Kidney glomerular epithelial cell (primary cell): Measurements from ENCODE around the gene COMTD1.

Source experiments
- DNase-seq: peaks from one replicate; lab custom pipeline; 2025; lab: John Stamatoyannopoulos, UW

The COMTD1 gene

DNA sequence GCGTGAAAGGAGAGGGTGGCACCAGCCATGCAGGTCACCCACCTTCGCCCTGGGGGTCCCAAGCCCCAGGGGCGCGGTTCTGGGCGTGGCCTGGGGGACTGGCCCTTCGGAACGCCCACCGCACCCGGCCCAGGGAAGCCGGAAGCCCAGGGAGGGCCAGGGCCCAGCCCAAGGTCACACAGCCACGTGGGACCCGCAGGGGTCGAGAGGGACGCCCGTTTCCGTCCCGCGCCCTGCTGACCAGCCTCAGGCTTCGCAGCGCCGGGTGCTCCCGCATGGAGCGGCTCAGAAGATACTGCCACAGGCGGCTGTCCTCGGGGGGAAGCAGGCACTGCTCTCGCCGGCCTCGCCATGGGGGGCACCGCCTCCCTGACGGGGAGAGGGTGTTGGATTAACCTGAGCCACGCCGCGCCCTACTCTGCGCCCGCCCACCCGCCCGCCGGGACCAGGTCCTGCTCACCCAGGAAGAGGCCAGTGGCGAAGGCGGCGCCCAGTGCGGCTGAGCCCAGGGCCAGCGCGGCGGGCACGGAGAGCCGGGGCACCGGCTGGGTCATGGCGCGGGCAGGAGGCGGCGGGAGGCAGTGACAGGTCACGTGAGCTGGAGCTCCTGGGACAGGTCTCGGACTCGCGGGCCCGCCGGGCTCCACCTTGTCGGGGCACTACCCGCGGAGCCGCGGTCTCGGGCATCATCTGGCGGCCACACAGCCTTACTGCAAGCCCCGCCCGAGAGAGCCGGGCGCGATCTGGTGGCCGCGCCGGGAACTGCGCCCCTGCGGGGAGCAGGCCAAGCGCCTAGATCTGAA is at the start of gene COMTD1:
Gene COMTD1, minus strand, starts transcription at position 583 of the 803 bp plus-strand sequence. Its CDS starts 29 bp downstream, at position 554.
- DNase-seq, result peak; percentile 88

DNA sequence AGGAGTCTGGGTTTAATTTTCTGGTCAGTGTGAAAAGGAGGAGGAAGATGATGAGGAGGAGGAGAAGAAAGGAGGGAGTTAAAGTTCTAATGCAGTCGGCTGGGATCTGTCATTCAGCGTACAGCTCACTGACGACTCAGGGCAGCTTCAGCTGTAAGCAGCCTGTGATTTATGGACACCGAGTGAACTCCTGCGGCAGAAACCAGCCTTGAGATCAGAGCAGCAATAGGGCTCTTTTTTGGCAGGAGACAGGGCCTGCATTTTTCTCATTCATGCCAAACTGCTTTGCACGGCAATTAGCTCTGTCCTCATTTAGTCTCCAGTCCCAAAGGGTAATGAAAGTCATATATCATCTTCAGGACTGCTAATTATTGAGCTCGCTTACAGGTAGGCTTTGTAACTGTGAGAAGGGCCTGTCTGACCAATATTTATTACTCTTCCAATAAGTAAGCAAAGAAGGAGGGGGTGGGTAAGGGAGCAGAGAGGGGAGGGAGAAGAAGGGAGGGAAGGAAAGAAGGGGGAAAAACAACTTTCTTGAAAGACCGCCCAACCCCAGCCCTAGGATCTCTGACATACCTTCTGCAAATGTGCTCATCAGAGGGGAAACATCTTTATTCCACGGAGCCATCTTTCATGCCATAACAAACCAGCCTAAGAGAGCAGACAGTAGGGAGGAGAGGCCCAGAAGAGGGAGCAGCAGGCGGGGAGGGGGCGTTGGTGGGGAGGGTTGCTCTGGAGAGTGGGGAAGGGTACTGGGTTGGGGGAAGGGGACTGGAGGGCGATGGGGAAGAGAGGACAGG is 48.1 kb upstream of the COMTD1 start:
- peak; percentile 75 for DNase-seq

DNA sequence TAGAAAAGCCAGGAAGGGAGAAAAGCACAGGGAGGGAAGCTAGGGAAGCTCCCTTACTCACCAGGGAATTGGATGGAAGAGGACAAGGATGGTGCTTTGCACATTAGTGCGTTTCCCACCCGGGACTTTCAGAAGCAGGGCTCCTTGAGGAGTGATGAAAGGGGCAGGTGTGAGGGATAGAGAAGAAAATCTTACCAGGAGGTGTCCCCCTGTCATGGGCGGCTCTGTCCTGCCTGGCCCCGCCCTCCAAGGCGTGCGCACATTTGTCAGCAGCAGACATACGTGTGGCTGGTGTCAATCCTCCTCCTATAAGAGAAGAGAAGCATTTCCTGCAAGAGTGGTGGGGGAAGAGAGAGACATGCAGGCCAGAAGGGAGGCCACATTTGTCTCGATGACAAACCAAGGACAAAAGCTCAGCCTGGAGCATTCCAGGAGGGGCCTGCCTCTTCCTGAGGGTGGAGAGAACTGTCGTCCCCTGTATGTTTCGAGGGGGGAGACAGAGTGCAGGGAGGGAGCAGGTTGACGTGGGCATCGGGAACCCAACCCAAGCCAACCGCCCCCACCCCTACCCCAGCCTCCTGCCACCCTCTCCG is 47.4 kb upstream of the COMTD1 start:
- no peak for DNase-seq

DNA sequence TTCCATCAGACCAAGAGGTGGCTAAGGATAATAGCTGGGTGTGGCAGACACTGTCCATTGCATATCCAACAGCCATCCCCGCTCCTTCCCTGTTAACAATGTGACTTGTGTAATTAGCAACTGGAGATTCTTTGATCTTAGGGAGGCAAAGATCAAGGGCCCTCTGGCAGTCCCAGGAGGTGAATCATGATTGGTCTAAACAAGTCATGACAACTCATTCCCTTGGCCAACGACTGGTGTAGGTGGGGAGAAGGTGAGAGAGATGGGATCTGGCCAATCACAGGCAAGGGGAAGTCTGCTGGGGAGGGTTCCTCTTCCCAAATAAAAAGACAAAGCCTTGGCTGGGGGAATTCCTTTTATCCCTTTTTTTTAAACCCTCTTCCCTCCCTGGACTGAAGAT is 46.2 kb upstream of the COMTD1 start:
- DNase-seq, result no peak

DNA sequence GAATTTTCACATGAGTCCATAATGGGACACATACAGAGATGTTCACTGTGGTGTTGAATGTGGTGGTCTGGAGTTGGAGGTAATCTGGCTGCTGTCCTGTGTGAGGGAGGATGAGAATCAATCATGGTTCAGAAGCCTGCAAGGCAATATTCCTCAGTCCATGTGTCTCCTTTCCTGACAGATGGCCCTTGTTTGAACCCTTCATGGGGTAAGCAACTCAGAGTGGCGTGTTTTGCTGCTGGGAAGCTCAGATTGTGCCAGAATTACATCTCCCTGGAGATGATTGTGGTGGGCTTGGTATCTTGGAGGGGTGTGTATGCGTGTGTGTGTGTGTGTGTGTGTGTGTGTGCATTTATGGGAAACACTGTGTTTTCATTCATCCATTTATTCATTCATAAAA is 44.5 kb upstream of the COMTD1 start:
- DNase-seq, result no peak

DNA sequence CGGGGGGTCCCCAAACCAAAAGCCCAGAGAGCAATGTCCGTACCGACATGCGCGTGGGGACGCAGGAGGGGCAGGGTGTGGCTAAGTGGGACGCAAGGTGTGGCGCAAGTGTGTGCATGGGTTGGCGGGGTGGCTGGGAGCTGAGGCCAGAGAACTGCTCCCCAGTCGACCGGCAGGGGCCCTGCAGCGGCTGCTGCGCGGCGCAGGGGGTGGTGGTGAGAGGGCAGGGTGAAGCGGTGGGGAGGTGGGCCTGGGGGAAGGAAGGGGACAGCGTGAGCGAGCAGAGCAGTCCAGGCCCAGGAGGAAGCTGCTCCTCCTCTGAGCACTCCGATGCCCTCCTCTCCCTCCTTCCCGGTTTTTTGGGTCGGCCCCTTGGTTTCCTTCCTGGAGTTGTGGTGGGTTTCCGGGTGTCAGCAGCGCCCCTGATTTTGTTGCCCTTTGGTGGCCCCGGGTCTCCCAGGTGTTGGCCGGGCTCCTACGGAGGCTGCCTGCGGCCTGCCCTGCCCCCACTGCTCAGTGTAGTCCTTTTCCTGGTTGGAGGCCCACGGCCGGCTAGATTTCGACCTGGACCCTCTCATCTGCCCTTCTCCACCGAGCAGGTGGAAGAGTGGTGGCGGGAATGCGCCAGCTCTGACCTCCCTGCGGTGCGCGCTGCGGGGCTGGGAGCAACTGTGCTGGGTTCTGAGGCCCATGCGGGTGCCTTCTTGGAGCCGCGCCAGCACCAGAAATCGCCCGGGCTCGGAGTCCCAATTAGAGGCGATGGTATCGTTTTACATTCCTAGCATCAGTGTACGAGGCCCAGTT is 40.5 kb upstream of the COMTD1 start:
- no peak for DNase-seq

DNA sequence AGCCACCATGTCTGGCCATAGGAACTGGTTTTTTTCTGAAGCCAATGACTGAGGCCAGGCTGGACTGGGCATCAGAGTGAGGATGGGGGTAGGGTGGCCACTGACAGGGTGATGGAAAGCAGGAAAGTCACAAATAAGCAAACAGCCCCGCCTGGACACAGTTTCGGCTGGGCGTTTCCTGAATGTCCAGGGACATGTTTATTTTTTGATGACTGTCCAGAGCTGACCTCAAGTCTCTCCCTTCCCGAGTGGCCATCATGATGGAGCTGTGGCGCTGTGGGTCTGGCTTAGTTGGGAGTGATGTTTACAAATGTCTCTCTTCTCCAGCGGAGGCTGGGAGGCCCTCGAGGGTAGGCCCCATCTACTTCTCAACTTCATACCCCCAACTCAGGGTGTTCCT is 37.1 kb upstream of the COMTD1 start:
- no peak for DNase-seq

DNA sequence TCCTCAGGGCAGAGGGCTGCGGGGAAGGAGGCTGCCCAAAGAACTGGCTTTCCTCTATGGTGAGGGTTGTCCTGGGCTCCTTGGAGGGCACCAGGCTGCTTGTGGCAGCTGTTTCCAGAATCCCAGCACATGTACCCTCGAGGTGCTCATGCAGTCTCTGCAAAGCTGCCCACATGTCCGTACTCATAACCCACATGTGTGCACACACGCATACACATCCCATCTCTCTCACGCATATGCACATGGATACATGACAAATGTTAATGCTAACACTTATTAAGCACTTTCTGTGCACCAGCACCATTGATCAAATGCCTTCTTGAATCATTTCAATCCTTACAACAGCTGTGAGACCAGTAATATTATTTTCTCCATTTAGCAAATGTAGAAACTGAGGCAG is 36.3 kb upstream of the COMTD1 start:
- DNase-seq, result no peak

DNA sequence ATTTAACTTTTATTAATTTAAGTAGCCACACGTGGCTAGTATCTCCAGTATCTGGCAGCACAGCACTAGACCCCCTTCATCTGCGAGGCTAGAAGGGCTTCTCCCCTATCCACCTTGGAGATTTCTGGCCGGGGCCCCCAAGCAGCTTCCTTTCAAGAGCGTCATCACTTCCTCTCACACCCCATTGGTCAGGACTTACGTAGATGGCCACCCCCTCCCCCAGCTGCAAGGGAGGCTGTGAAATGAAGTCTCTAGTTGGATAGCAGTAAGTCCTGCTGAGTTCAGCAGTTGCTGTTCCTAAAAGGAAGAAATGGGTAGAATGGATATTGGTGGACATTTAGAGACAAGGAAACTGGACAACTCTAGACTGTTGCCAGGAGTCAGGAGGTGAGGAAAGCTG is 33.8 kb upstream of the COMTD1 start:
- no peak for DNase-seq

DNA sequence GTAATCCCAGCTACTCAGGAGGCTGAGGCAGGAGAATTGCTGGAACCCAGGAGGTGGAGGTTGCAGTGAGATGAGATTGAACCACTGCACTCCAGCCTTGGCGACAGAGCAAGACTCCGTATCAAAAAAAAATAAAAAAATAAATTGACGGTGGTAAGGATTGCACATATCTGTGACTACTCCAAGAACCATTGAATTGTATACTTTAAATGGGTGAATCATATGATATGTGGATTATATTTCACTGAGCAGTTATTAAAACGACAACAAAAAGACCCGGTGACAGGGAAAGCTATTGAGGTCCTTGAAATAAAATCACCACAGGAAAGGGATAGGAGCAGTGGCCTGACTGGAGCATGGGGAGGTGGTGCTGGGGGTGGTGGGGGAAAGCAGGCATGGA is 31.2 kb upstream of the COMTD1 start:
- DNase-seq, result no peak

DNA sequence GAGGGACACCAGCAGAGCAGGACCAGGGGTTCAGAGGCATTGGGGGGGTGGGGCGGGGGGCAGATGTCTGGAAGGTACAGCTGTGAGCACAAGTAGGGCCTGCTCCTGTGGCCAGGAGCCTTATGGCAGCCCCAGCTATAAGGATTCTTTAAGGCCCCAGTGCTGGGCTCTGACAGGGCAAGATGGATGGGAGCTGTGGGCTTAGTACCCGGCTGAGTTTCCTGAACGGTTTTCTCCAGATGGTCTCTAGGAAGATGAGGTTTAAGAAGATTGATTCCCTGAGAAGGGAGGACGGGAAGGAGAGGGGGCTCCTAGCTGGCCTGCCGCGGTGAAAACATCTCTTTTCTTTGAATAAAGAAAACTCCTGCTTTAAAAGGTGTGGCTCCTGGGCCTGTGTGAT is 30.1 kb upstream of the COMTD1 start:
- no peak for DNase-seq

DNA sequence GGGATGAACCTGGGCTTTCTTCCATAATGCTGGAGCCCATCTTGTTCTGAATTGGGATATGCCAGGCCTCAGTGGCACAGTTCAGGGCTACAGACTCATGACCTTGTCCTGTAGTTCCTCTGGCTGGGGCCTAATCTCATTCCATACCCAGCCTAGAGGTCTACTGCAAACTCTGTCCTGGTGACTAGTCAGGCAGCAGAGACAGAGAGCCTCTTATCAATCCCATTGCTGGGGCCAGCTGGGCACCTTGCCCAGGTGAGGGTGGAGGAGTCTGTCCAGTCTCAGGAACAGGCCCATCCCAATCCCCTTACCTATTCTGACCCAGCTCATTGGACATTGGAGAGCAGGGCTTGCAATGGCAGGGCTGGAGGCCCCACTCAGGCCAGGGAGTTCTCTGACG is 28.0 kb upstream of the COMTD1 start:
- DNase-seq, result no peak

DNA sequence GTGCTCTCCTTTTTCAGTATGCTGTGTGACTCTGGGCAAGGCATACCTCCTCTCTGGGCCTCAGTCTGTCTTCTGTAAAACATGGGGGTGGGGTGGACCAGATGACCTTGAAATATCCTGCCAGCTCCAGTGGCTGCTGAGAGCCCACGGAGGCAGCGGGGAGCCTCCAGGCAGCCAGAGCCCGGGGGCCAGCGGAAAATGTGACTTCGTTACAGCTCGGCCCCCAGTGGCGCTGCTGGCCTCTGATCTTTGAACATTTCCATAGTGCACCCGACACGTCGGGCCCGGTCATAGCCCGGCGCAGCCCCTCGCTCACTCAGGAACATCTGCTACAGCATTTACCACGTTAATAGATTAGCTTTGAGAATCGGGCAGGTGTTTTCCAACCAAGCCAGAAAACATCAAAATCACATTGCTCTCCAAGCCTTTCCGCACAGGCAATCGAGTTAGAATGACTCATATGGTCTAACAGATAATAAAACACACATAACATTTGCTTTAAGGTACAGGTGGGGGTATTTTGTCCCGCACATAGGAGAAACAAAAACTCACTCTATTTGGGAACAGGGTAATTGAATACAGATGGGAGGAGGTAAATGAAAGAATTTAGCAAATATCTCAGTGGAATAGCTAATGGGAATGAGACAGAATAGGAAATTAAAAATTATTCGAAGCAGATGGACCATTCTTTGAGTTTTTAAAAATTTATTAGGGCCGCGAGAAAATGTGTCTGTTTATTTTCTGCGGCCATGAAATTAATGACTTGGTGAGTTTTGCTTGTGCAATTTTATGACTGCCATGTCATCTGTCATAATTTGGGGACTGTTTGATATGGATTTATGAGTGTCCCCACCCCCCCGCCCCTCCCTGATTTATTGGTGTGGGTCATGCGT is 26.3 kb upstream of the COMTD1 start:
- no peak for DNase-seq

DNA sequence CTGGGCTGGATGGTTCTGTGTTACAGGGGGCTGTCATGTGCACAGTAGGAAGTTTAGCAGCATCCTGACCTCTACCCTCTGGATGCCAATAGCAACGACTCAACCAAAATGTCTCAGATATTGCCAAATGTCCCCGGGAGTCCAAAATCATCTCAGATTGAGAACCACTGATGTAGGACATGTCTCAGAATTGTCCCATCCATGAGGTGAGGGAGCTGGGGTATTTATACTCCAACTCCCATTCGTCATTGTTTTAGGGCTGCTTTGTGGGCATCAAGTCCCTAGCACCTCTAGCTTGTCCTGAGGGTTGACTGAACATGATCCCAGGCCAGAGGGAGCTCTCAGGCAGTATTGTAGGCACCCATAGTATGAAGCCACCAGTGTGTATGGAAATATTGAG is 25.2 kb upstream of the COMTD1 start:
- no peak for DNase-seq

DNA sequence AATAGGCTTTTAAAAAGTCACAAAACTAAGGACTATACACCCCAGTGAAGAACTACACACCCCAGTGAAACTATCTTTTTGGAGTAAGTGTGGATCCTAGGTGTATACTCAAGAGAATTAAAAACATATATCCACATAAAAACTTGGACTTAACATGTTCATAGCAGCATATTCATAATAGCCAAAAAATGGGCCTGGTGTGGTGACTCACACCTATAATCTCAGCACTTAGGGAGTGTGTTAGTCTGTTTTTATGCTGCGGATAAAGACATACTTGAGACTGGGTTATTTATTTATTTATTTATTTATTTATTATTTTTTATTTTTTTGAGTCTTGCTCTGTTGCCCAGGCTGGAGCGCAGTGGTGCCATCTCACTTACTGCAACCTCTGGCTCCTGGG is 19.0 kb upstream of the COMTD1 start:
- no peak for DNase-seq

DNA sequence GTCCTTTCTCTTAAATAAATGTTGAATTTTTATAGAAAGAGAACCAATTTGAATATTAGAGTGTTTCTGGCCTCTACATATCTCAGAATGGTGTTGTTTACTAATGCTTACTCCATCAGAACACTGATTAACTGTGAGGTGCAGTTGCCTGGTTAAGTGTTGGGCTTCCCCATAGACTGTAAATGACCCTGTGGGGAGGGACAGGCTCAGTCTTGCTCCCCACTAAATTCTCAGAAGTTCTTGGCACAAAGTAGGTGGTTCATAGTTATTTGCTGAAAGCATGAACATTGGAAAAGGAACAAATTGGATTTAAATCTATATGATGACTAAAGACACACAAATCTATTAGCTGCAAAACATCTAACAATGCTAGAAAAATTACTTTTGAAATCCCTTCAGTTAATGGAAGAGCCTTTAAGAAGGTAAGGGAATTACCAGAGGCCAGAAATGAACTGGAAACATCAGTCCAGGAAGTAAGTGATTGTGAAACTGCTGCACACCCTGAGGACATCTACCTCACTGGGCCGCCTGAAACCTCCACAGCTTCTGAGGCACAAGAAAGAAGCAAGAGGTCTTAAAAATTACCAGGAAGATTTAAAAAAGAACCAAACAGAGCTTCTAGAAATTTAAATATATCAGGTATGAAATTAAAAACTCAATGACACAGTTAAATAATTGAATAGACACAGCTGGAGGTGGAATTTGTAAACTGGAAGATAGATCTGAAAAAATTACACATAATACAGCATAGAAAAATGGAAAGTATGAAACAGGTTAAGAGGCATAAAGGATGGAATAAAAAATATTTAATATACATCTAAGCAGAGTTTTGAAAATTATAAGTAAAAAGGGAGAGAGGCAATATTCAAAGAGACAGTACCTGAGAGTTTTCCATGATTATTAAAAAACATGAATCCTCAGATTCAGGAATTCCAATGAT is 17.8 kb upstream of the COMTD1 start:
- no peak for DNase-seq

DNA sequence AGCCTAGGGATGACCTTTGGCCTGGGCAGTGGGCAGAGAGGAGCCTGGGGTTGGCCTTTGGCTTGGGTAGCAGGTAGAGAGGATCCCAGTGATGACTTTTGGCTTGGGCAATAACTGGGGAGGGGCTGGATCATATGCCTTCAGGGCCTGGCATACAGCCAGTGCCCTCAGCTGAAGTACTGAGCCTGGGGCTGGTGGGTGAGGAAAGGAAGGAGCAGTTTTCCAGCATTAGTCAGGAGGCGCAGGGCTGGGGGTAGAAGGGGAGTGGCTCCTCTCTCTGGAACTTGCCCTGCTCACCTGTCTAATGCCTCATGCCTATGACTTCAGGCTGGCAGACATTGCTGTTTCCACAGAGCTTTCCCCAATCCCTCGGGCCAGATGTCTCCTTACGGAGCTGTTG is 15.2 kb upstream of the COMTD1 start:
- DNase-seq, result peak; percentile 11

DNA sequence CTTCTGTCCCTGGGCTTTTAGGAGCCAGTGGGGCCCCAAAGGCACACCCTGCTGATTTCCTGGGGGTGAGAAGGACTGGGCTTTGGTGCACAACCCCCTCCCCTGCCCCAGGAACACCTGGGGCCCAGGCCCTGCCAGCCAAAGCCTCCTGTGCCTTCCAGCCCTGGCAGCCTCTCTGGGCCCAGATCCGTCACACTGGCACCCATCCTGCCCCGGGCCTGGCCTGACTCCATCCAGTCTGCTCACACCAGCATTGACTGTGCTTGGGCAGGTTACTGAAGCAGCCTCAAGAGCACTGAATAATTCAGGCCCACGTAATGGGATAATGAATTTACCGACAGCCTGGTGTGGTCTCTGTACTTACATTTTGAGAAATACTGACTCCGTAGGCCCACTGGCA is 12.0 kb upstream of the COMTD1 start:
- DNase-seq, result no peak

DNA sequence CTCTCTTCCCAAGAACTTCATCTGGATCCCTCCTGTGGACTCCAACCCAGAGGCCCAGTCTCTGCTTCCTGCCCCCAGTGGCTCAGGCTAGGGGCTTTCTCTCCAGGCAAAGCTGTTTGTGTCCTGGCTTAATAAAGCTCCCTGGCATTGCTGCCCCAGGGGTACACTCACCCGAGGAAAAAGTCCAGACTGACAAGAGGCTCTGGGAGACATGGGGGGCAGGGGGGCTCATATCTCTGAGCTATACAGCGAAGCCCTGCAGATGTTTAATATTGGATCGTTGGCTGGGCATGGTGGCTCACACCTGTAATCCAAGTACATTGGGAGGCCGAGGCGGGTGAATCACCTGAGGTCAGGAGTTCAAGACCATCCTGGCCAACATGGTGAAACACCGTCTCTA is 10.7 kb upstream of the COMTD1 start:
- no peak for DNase-seq
